Sigmoid colon (tissue), 4 donors: Measurements from ENCODE around the gene RHOA.

Experiments used
- EP300 ChIP-seq, 4 donors: sonication (generic); formaldehyde crosslinking; IDR thresholded peaks; one replicate each; pipeline ENCODE4 v1.6.1; 2017; ENCODE audit warnings: antibody characterized with exemption in 4 of 4
- POLR2AphosphoS5 ChIP-seq, 4 donors: sonication (generic); formaldehyde crosslinking; IDR thresholded peaks; one replicate each; pipeline ENCODE4 v1.6.1; 2017; ENCODE audit warnings: antibody characterized with exemption in 4 of 4
- TF ChIP-seq, protein P1 (sequence below), 4 experiments: fragments of 450-650 bp in 3 of 4; fragments of 200-600 bp in 1 of 4; IDR thresholded peaks; one replicate each; pipeline ENCODE4 v1.5.1; 2016 to 2019; ENCODE audit warnings: antibody characterized with exemption in 4 of 4, mild to moderate bottlenecking in 3 of 4, moderate library complexity in 2 of 4

DNA sequence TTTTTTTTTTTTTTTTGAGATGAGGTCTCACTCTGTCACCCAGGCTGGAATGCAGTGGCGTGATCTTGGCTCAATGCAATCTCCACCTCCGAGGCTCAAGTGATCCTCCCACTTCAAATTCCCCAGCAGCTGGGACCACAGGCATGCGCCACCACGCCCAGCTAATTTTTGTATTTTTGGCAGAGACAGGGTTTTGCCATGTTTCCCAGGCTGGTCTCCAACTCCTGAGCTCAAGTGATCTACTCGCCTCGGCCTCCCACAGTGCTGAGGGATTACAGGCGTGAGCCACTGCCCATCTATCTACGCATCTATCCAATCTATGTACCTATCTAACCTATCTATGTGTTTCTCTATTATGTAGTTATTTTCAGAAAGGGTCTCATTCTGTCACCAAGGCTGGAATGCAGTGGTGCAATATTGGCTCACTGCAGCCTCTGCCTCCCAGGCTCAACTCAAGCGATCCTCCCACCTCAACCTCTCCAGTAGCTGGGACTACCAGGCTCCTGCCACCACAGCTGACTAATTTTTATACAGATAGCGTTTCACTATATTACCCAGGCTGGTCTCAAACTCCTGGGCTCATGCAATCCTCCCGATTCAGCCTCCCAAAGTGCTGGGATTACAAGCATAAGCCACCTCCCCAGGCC lies 33.4 kb downstream of the RHOA start:
- TF ChIP-seq, protein P1, sequence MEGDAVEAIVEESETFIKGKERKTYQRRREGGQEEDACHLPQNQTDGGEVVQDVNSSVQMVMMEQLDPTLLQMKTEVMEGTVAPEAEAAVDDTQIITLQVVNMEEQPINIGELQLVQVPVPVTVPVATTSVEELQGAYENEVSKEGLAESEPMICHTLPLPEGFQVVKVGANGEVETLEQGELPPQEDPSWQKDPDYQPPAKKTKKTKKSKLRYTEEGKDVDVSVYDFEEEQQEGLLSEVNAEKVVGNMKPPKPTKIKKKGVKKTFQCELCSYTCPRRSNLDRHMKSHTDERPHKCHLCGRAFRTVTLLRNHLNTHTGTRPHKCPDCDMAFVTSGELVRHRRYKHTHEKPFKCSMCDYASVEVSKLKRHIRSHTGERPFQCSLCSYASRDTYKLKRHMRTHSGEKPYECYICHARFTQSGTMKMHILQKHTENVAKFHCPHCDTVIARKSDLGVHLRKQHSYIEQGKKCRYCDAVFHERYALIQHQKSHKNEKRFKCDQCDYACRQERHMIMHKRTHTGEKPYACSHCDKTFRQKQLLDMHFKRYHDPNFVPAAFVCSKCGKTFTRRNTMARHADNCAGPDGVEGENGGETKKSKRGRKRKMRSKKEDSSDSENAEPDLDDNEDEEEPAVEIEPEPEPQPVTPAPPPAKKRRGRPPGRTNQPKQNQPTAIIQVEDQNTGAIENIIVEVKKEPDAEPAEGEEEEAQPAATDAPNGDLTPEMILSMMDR (IDR thresholded peaks at IDR 0.05), result no peak
- TF ChIP-seq EP300 (IDR thresholded peaks at IDR 0.05), result no peak
- TF ChIP-seq POLR2AphosphoS5 (IDR thresholded peaks at IDR 0.05), result no peak
